ENCODE results near the gene OR4Q3.
"Not testable (repeated sequence)": the region's sequence is repeated elsewhere in the genome, so short reads cannot be mapped to it uniquely, and the experiment has no call there.

OR4Q3 gene

DNA sequence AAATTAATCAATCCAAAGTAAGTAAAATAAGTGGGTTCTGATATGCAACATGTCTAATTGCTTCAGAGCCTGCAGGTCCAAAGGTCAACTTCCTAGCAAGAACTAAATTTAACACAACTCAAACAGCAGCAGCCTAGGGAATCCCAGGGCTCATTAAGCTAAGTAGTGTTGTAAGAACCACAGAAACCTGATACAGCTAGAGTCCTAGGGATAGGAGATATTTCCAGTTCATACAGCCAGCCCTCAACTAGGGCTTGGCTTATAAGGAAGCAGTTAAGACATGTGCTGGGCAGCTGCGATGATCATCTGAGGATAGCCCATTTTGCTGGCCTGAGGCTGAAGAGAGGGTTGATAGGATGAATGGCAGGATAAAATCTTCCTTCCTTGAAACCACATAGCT lies at the start of gene OR4Q3:
OR4Q3 (plus strand) TSS at position 316 of the 400 bp plus-strand sequence.
- H3K9ac ChIP-seq = no peak within 1 kb of the TSS
- H3K27me3 ChIP-seq = no peaks in the 10 kb centered on the region
- H3K9me3 ChIP-seq (replicated peaks in 1 of 11) = 0 out of 22 replicates have a peak, but pooled peaks cover 0 to 5% (median 0%) of the 10 kb centered on the region in 11 experiments
- no peak within 1 kb of the TSS for H3K27ac ChIP-seq
- H3K36me3 ChIP-seq = no peaks in the 10 kb centered on the region
- no peak within 1 kb of the TSS for H3K4me2 ChIP-seq
- H3K4me3 ChIP-seq = no peak within 1 kb of the TSS
- TF ChIP-seq Cebpa-rat (IDR thresholded peaks at IDR 0.05) = no peak
- no peaks in the 10 kb centered on the region for H3K4me1 ChIP-seq
- no peaks in the 10 kb centered on the region for H4K20me1 ChIP-seq

DNA sequence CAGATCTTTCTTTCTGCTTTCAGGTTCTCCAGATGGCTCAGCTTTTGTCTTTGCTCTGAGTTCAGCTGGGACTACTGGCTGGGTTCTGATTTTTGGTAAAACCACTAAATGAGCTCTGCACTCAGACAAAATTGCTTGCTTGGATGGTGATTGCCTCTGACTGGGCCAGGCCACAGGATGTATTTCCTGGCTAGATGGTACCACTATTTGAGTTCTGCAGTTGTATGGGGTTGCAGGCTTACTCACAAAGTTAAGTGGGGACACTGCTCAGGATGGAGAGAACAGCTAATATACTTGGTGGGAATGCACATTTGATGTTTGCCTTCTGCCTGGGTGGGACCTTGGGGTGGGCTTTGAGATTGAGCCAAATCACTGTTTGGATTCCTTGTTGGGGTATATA lies 14.0 kb upstream of the OR4Q3 start:
- Histone ChIP-seq H3K27me3 (no peaks in the 10 kb centered on the region), H3K4me1 (no peaks in the 10 kb centered on the region), H3K4me3 (no peak overlapping the region), H3K4me2 (no peak overlapping the region), H3K9me3 (replicated peaks in 1 of 11) (peaks cover 13 to 27% (median 20%) of the 10 kb centered on the region in 11 experiments; a peak in 20 of 22 replicates), H3K27ac (no peak overlapping the region), H3K36me3 (no peaks in the 10 kb centered on the region), H3K9ac (no peak overlapping the region), H4K20me1 (no peaks in the 10 kb centered on the region)
- TF ChIP-seq Cebpa-rat (IDR thresholded peaks at IDR 0.05) = no peak

DNA sequence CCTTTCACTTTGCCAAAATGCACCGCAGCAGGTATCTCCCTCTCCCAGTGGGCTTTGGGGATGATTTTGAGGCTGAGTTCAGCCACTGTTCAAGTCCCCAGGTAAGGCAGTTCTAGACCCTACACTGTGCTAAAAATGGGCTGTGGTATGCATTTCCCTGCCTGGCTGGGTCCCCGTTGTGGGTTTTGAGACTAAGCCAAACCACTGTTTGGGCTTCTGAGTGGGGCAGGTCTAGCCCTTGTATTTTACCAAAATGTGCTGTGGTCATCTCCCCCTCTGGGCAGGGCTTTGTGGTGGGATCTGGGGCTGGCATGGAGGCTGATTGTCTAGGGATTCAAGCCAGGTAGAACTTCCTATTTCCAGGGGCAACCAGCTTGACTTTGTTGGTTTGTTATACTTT lies 13.6 kb upstream of the OR4Q3 start:
- Histone ChIP-seq H4K20me1 (no peaks in the 10 kb centered on the region), H3K9me3 (replicated peaks in 1 of 11) (peaks cover 13 to 27% (median 20%) of the 10 kb centered on the region in 11 experiments; a peak in 20 of 22 replicates), H3K4me3 (no peak overlapping the region), H3K27me3 (no peaks in the 10 kb centered on the region), H3K4me2 (no peak overlapping the region), H3K9ac (no peak overlapping the region), H3K36me3 (no peaks in the 10 kb centered on the region), H3K4me1 (no peaks in the 10 kb centered on the region), H3K27ac (no peak overlapping the region)
- TF ChIP-seq Cebpa-rat (IDR thresholded peaks at IDR 0.05) = no peak

DNA sequence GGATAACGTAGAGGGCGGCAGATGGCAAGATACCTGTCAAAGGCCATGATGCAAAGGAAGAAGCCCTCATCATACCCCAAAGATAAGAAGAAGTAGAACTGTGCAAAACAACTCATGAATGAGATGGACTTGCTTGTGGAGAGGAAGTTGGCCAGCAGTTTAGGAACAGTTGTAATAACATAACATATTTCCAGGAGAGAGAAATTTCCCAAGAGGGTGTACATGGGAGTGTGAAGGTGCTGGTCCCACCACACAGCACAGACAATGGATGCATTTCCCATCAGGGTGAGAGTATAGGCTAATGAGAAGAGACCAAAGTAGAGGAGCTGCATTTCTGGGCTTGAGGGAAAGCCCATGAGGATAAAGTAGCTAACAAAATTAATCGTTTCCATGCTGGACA lies 9.5 kb upstream of the OR4Q3 start:
- not testable (repeated sequence) for H3K4me1 ChIP-seq, H3K27ac ChIP-seq, H3K4me3 ChIP-seq, H3K36me3 ChIP-seq, H3K27me3 ChIP-seq, H3K9ac ChIP-seq, H4K20me1 ChIP-seq, H3K4me2 ChIP-seq
- H3K9me3 ChIP-seq (replicated peaks in 1 of 11) = peaks cover 8 to 16% (median 13%) of the 10 kb centered on the region in 11 experiments; a peak in 20 of 22 replicates

DNA sequence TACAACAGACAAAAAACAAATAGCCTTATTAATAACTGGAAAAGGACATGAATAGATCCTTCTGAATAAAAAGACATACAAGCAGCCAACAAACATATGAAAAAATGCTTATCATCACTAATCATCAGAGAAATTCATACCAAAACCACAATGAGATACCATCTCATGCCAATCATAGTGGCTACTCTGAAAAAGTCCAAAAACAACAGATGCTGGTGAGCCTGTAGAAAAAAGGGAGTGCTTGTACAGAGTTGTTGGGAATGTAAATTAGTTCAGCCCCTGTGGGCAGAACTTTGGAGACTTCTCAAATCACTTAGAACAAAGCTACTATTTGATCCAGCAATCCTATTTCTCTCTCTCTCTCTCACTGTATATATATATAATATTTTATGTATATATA lies 8.9 kb downstream of the OR4Q3 start:
- H4K20me1 ChIP-seq; H3K4me1 ChIP-seq; H3K27ac ChIP-seq; H3K9me3 ChIP-seq (replicated peaks in 1 of 11); H3K27me3 ChIP-seq; H3K4me3 ChIP-seq; H3K4me2 ChIP-seq; H3K36me3 ChIP-seq; H3K9ac ChIP-seq: not testable (repeated sequence)

DNA sequence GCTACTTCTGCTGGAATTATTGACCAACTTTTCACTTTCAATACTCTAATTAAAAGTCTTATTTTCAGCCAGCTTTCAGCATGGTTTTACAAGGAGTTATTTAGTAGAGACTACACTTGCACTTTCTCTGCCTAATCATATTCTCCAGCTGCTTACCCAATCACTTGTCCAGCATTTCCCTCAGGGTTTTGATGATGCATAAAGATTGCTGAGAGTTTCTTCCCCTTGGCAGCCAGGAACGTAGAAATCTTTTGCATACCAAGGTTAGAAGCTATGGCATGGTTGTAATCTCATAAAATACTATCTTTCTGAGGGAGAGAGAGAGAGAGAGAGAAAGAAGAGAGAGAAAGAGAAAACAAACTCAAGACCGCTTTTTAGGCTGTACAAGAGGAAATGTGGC lies 10.8 kb downstream of the OR4Q3 start:
- no peak for TF ChIP-seq Cebpa-rat (IDR thresholded peaks at IDR 0.05)
- Histone ChIP-seq H3K4me1 (0 out of 20 replicates have a peak, but pooled peaks cover 0 to 5% (median 0%) of the 10 kb centered on the region in 10 experiments), H3K4me3 (no peak overlapping the region), H3K4me2 (no peak overlapping the region), H3K27me3 (no peaks in the 10 kb centered on the region), H3K36me3 (no peaks in the 10 kb centered on the region), H3K9me3 (replicated peaks in 1 of 11) (no peaks in the 10 kb centered on the region), H3K9ac (no peak overlapping the region), H3K27ac (no peak overlapping the region), H4K20me1 (no peaks in the 10 kb centered on the region)

DNA sequence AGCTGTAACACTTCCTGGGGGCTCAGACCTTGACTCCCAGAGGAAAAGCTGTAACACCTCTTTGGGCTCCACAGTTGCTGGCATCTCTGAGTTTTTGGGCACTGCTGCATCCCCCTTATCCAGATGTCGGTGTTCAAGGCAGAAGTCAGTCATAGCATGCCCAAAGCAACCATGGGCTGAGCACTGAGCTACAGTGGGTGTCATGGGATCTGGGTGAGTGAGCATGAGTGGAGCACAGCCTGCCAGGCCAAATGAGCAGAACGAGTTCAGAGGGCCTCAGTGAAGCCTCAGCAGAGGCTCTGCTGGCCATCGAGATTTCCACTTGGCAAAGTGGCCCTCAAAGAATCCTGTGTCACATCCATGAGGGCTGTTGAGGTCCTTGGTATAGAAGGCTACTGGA lies 28.1 kb downstream of the OR4Q3 start:
- Histone ChIP-seq H3K9ac (peak overlapping the region in 7 of 11 experiments; percentile 58 to 84 (median 81); a peak in 10 of 22 replicates), H3K4me1 (peaks cover 0 to 20% (median 14%) of the 10 kb centered on the region in 10 experiments; a peak in 12 of 20 replicates), H3K4me3 (peak overlapping the region in 1 of 10 experiments; percentile 18; a peak in 1 of 20 replicates), H3K9me3 (replicated peaks in 1 of 11) (peaks cover 9 to 15% (median 14%) of the 10 kb centered on the region in 11 experiments), H3K27ac (peak overlapping the region in 9 of 11 experiments; percentile 68 to 96 (median 91); a peak in 17 of 22 replicates), H3K4me2 (peak overlapping the region in 7 of 11 experiments; percentile 17 to 80 (median 64); a peak in 11 of 22 replicates)
- not testable (repeated sequence) for H3K36me3 ChIP-seq, H3K27me3 ChIP-seq, H4K20me1 ChIP-seq

DNA sequence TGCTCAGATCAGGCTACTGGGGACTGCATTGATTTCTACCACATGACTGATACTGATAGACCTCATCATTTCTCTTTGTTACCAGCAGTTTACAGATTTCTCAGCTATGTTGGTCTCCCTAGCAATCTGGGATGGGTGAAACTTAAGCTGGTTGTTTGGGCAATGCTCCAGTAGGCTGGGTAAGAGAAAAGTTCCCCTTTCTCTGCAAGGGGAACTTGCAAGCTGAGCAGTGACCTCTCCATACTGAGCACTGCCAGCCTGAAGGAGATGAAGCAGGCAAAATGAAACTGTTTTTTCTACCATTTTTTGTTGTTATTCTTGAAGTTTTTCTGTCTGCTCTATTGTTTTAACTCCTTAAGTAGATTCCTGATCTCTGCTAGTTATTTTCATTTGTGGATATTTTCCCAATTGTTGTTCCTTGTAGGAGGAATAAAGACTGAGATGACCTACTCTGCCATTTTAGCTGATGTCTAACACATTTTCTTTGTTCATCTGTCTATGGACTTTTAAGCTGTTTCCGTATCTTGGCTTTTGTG lies 28.6 kb downstream of the OR4Q3 start:
- Histone ChIP-seq H3K4me3 (peak overlapping the region in 4 of 10 experiments; percentile 5 to 37 (median 24); a peak in 5 of 20 replicates), H3K27ac (peak overlapping the region in 10 of 11 experiments; percentile 8 to 96 (median 86); a peak in 19 of 22 replicates), H3K36me3 (peaks cover 0 to 6% (median 0%) of the 10 kb centered on the region in 11 experiments; a peak in 2 of 22 replicates), H3K9me3 (replicated peaks in 1 of 11) (peaks cover 9 to 15% (median 14%) of the 10 kb centered on the region in 11 experiments), H4K20me1 (no peaks in the 10 kb centered on the region), H3K4me1 (peaks cover 0 to 20% (median 14%) of the 10 kb centered on the region in 10 experiments; a peak in 12 of 20 replicates), H3K4me2 (peak overlapping the region in 7 of 11 experiments; percentile 20 to 80 (median 64); a peak in 14 of 22 replicates), H3K27me3 (no peaks in the 10 kb centered on the region), H3K9ac (peak overlapping the region in 8 of 11 experiments; percentile 5 to 84 (median 79); a peak in 14 of 22 replicates)
- peak in 2 of 11 experiments; percentile 25 to 36; a peak in 1 of 22 replicates for TF ChIP-seq Cebpa-rat (IDR thresholded peaks at IDR 0.05)

DNA sequence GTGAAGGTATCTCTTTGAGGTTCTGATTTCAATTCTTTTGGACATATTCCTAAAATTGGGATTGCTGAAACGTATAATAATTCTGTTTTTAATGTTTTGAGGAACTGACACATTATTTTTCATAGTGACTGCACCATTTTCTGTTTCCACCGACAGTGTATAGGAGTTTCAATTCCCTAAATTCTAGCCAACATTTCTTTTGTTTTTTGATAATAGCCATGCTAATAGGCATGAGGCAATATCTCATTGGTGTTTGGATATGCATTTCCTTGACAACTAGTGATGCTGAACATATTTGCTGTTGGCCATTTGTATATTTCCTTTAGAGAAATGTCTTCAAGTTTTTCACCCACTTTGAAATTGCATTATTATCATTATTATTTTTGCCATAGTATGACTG lies 29.1 kb downstream of the OR4Q3 start:
- Histone ChIP-seq H3K9me3 (replicated peaks in 1 of 11) (peaks cover 9 to 15% (median 14%) of the 10 kb centered on the region in 11 experiments), H3K4me1 (peaks cover 0 to 20% (median 14%) of the 10 kb centered on the region in 10 experiments; a peak in 12 of 20 replicates), H3K4me2 (peak overlapping the region in 7 of 11 experiments; percentile 20 to 80 (median 64); a peak in 13 of 22 replicates), H3K27ac (peak overlapping the region in 10 of 11 experiments; percentile 8 to 96 (median 86); a peak in 19 of 22 replicates), H3K9ac (peak overlapping the region in 8 of 11 experiments; percentile 5 to 84 (median 79); a peak in 14 of 22 replicates), H3K4me3 (peak overlapping the region in 4 of 10 experiments; percentile 5 to 37 (median 24); a peak in 5 of 20 replicates)
- not testable (repeated sequence) for H3K27me3 ChIP-seq, H4K20me1 ChIP-seq, H3K36me3 ChIP-seq
- TF ChIP-seq Cebpa-rat (IDR thresholded peaks at IDR 0.05) = peak in 1 of 11 experiments; percentile 41; a peak in 1 of 22 replicates

DNA sequence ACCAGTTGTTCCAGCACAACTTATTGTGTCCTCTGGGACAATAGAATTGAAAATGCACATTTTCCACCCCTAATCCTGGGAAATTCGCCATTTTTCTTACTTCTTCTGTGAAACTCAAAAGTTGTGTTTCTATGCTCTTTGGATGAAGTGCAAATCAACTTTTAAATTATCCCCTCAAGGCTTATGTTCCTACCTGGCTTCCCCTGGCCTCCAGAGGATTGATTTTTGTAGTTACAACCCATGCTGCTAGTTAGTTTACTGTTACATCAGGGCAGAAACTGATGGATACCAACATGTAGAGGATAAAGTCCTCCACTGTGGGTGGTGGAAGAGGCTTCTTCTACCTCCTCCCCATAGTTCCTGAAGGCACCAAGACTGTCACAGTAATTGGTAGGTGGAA lies 29.8 kb downstream of the OR4Q3 start, which contains the start of gene OR4M1:
OR4M1 (plus strand) TSS at position 301 of the 400 bp plus-strand sequence. CDS start 6,819 bp downstream, outside the sequence.
- peaks cover 0 to 20% (median 14%) of the 10 kb centered on the region in 10 experiments; a peak in 12 of 20 replicates for H3K4me1 ChIP-seq

More for the DNA sequence above, 29.8 kb downstream of the OR4Q3 start, which contains the start of gene OR4M1:
- peak within 1 kb of the TSS in 7 of 11 experiments; percentile 20 to 80 (median 64); a peak in 13 of 22 replicates for H3K4me2 ChIP-seq
- not testable (repeated sequence) for H4K20me1 ChIP-seq, H3K36me3 ChIP-seq, H3K27me3 ChIP-seq
- peaks cover 9 to 15% (median 14%) of the 10 kb centered on the region in 11 experiments for H3K9me3 ChIP-seq (replicated peaks in 1 of 11)
- H3K9ac ChIP-seq = peak within 1 kb of the TSS in 8 of 11 experiments; percentile 5 to 84 (median 79); a peak in 14 of 22 replicates
- peak within 1 kb of the TSS in 10 of 11 experiments; percentile 8 to 96 (median 86); a peak in 19 of 22 replicates for H3K27ac ChIP-seq
- peak within 1 kb of the TSS in 4 of 10 experiments; percentile 5 to 37 (median 24); a peak in 4 of 20 replicates for H3K4me3 ChIP-seq
